Adrenal gland (tissue), 12 donors: ENCODE data around the gene NMUR1. TPM values are rescaled to one million over a fixed set of nuclear protein-coding genes. Genes with fewer than 3 reads are reported as not detected.

Experiments used
- DNase-seq, 7 donors: peaks; one replicate each; pipeline ENCODE4 v3.0.0-alpha.2; 2019 to 2020
- H3K27ac ChIP-seq, 5 donors: fragments of 200-600 bp; sonication (generic) in 4 of 5; 1 replicate in 3 of 5; 2 replicates in 2 of 5; pipeline versions ENCODE4 v1.5.1 to v1.8.0; 2016 to 2020; ENCODE audit warnings: mild to moderate bottlenecking in 1 of 5
- H3K27me3 ChIP-seq: fragments of 200-600 bp; 2 replicates; pipeline ENCODE4 v1.8.0; 2021
- H3K36me3 ChIP-seq, 2 donors: fragments of 200-600 bp; replicated peaks in 1 of 2; 1 replicate in 1 of 2; 2 replicates in 1 of 2; pipeline versions ENCODE4 v1.5.1 to v1.8.0; 2018 to 2022
- H3K4me1 ChIP-seq, 2 donors: fragments of 200-600 bp; replicated peaks in 1 of 2; 1 replicate in 1 of 2; 2 replicates in 1 of 2; pipeline versions ENCODE4 v1.5.1 to v1.8.0; 2018 to 2021
- H3K4me3 ChIP-seq, 4 donors: fragments of 200-600 bp; sonication (generic) in 3 of 4; one replicate each; pipeline ENCODE4 v1.5.1; 2016 to 2018
- H3K9me3 ChIP-seq, 3 donors: fragments of 200-600 bp; sonication (generic) in 1 of 3; replicated peaks in 1 of 3; 1 replicate in 2 of 3; 2 replicates in 1 of 3; pipeline versions ENCODE4 v1.5.1 to v1.8.0; 2016 to 2021
- POLR2A ChIP-seq, 2 donors: fragments of 450-650 bp; IDR thresholded peaks; one replicate each; pipeline ENCODE4 v1.6.1; 2017; ENCODE audit warnings: antibody characterized with exemption in 2 of 2, mild to moderate bottlenecking in 2 of 2, moderate library complexity in 1 of 2
- WGBS, 4 donors: extraction: QIAGEN DNeasy Blood & Tissue Kit in 2 of 4; methylation state at CpG; one replicate each; pipeline versions ENCODE4 v1.1.5 to v1.1.7; 2013 to 2017; 5-methylcytosine and 5-hydroxymethylcytosine counted together
- intact Hi-C, 2 donors: fragments of 100-400 bp; cut with DNase I; formaldehyde crosslinking; loops; one replicate each; pipeline versions ENCODE4 v1.14.1 to v1.15.0; 2022 to 2023
- polyA plus RNA-seq, 3 donors: library from polyadenylated mRNA; stranded (reverse); fragments of 200-250 nt in 2 of 3; fragments of 350-450 nt in 1 of 3; fragmentation: Illumina TruSeq in 1 of 3; extraction: RNeasy Lipid Tissue Mini Kit (QIAGEN cat#74804) in 1 of 3; gene quantifications; one replicate each; pipeline ENCODE4 v1.2.3, GENCODE V29; 2013 to 2014
- total RNA-seq, 9 donors: library from RNA; depleted of rRNA in 4 of 9; stranded (reverse); fragments of >200 nt in 4 of 9; fragments of 120-200 nt in 1 of 9; fragmentation: NEBNext Ultra II Directional in 1 of 9; extraction: Animal tissue kit (Norgen Biotek cat#: 25700) in 1 of 9; gene quantifications; one replicate each; pipeline versions ENCODE4 v1.1.0 to v1.2.4, GENCODE V29; 2013 to 2023
- TF ChIP-seq, protein P1 (sequence below), 6 experiments: fragments of 450-650 bp in 4 of 6; fragments of 200-600 bp in 2 of 6; sonication (generic) in 1 of 6; IDR thresholded peaks; 1 replicate in 5 of 6; 2 replicates in 1 of 6; pipeline versions ENCODE4 v1.5.1 to v1.8.0; 2016 to 2021; ENCODE audit warnings: antibody characterized with exemption in 6 of 6, mild to moderate bottlenecking in 2 of 6, moderate library complexity in 1 of 6
- donor health status: healthy with polysubstance abuse.
- donor health status: Bipolar disorder and iron deficiency.
- donor health status: DM: yes; HTN: yes; CAD: no.
- donor health status: DM: no; HTN: no; CAD: no.
- donor health status: DM: no; HTN: no; CAD: no.
- donor health status: DM: yes; HTN: yes; CAD: no.

NMUR1 gene
- total and polyA plus RNA-seq, 12 donors: 0.32 to 3.2 (median 1.3) TPM

DNA sequence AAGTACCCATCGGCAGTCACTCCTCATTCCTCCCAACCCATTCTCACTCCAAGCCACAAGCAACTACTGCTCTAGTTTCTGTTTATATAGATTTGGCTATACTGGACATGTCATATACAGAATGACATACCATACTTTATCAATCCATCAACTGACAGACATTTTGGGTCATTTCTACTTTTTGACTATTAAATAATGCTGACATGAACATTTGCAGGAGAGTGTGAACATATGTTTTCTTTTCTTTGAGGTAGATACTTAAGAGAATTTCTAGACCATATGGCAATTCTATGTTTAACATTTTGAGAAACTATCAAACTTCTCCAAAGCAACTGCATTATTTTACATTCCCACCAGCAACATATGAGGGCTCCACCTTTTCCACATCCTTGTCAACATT, 32.6 kb downstream of the NMUR1 start:
- Histone ChIP-seq H3K4me1 (no peaks in the 10 kb centered on the region), H3K4me3 (no peak overlapping the region), H3K36me3 (no peaks in the 10 kb centered on the region), H3K27ac (no peak overlapping the region), H3K27me3 (no peaks in the 10 kb centered on the region), H3K9me3 (no peaks in the 10 kb centered on the region)
- no peak for DNase-seq
- TF ChIP-seq POLR2A (IDR thresholded peaks at IDR 0.05): no peak
- TF ChIP-seq, protein P1, sequence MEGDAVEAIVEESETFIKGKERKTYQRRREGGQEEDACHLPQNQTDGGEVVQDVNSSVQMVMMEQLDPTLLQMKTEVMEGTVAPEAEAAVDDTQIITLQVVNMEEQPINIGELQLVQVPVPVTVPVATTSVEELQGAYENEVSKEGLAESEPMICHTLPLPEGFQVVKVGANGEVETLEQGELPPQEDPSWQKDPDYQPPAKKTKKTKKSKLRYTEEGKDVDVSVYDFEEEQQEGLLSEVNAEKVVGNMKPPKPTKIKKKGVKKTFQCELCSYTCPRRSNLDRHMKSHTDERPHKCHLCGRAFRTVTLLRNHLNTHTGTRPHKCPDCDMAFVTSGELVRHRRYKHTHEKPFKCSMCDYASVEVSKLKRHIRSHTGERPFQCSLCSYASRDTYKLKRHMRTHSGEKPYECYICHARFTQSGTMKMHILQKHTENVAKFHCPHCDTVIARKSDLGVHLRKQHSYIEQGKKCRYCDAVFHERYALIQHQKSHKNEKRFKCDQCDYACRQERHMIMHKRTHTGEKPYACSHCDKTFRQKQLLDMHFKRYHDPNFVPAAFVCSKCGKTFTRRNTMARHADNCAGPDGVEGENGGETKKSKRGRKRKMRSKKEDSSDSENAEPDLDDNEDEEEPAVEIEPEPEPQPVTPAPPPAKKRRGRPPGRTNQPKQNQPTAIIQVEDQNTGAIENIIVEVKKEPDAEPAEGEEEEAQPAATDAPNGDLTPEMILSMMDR (IDR thresholded peaks at IDR 0.05): no peak
- WGBS, 4 donors: 92 to 97% (median 95%) methylated on average over 1 of the region's 1 CpG
- intact Hi-C loops: no loop called here

DNA sequence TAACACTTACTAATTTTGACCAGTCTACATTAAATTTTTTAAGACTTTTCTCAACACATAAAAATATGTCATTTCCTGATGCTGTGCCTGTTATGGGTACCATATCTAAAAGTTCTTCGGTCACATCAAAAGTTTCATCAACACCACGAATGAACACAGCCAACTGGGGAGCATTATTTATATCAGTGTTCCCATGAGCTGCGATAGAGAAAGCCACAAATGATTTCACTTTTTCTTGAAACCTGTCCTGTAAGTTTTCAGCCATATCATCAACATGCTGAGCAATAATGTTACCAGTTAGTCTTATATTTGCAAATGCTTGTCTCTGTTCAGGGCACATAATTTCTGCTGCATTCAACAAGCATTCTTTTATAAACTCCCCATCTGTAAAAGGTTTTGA, 35.6 kb downstream of the NMUR1 start:
- no peaks in the 10 kb centered on the region for H3K27me3 ChIP-seq
- no peak overlapping the region for H3K4me3 ChIP-seq
- intact Hi-C loops: no loop called here
- H3K36me3 ChIP-seq: no peaks in the 10 kb centered on the region
- no peak for TF ChIP-seq POLR2A (IDR thresholded peaks at IDR 0.05)
- TF ChIP-seq, protein P1 (IDR thresholded peaks at IDR 0.05): no peak
- no peaks in the 10 kb centered on the region for H3K4me1 ChIP-seq
- no peaks in the 10 kb centered on the region for H3K9me3 ChIP-seq
- DNase-seq: no peak
- 73 to 89% (median 81%) methylated on average over 3 of the region's 3 CpGs for WGBS, 4 donors
- no peak overlapping the region for H3K27ac ChIP-seq

DNA sequence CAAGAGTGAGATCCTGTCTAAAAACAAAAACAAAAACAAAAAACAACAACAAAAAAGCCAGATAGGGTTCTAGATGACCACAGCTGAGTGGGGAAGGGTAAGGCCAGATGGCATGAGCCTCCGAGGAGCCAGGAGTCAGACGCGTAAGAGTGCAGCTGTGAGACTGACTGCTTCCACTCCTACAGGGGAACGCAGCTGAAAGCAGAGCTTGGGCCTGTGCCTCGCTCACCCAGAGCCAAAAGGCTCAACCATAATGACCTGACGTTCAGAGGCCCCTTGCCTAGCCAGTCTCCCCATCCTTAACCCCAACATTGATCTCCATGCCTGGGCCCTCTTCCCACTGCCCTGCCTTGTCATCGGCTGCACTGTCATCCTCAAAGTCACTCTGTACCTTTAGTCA, 39.4 kb downstream of the NMUR1 start:
- Histone ChIP-seq H3K4me1 (no peaks in the 10 kb centered on the region), H3K27me3 (no peaks in the 10 kb centered on the region), H3K4me3 (no peak overlapping the region), H3K9me3 (no peaks in the 10 kb centered on the region), H3K36me3 (no peaks in the 10 kb centered on the region), H3K27ac (no peak overlapping the region)
- no peak for DNase-seq
- intact Hi-C loops: no loop called here
- WGBS, 4 donors: 86 to 94% (median 91%) methylated on average over 7 of the region's 7 CpGs
- TF ChIP-seq POLR2A (IDR thresholded peaks at IDR 0.05): no peak
- TF ChIP-seq, protein P1 (IDR thresholded peaks at IDR 0.05): no peak

DNA sequence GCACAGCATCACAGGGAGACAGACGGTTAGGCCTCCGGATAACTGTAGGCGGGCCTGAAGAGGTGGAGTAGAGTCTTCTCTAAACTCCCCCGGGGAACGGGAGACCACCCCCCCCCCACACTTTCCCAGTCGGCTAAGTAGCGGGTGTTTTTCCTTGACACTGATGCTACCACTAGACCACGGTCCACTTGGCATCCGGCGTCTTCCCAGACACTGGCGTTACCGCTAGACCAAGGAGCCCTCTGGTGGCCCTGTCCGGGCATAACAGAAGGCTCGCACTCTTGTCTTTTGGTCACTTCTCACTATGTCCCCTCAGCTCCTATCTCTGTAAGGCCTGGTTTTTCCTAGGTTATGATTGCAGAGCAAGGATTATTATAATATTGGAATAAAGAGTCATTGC, 40.3 kb downstream of the NMUR1 start:
- peak in 4 of 7 donors; percentile 31 to 65 (median 49) for DNase-seq
- Histone ChIP-seq H3K27me3 (no peaks in the 10 kb centered on the region), H3K4me3 (no peak overlapping the region), H3K4me1 (no peaks in the 10 kb centered on the region), H3K36me3 (no peaks in the 10 kb centered on the region), H3K27ac (no peak overlapping the region), H3K9me3 (no peaks in the 10 kb centered on the region)
- WGBS, 4 donors: 81 to 92% (median 82%) methylated on average over 14 of the region's 14 CpGs
- TF ChIP-seq POLR2A (IDR thresholded peaks at IDR 0.05): no peak
- TF ChIP-seq, protein P1 (IDR thresholded peaks at IDR 0.05): peak in 4 of 6 experiments; percentile 10 to 43 (median 22)
- intact Hi-C loops: no loop called here
